Liver (tissue), 9 donors: ENCODE results near the gene TRIM9. TPM values are rescaled to one million over a fixed set of nuclear protein-coding genes. Genes with fewer than 3 reads are reported as not detected.

ENCODE experiments used
- DNase-seq: peaks from one replicate; pipeline ENCODE4 v3.0.0-alpha.2; 2017; ENCODE audit warnings: low spot score
- H3K27ac ChIP-seq, 2 donors: one replicate each; pipeline ENCODE4 v1.7.0; 2013; ENCODE audit warnings: inconsistent platforms in 2 of 2, low read length in 2 of 2, control low read depth in 1 of 2, low read depth in 1 of 2, mild to moderate bottlenecking in 1 of 2
- H3K27me3 ChIP-seq, 4 donors: one replicate each; pipeline versions ENCODE4 v1.6.1 to v1.7.0; 2013; ENCODE audit warnings: low read length in 3 of 4, inconsistent platforms in 1 of 4, mild to moderate bottlenecking in 1 of 4, moderate library complexity in 1 of 4; ENCODE audit not compliant: control insufficient read depth in 4 of 4, insufficient read depth in 4 of 4
- H3K36me3 ChIP-seq, 4 donors: one replicate each; pipeline versions ENCODE4 v1.6.1 to v1.7.0; 2013; ENCODE audit warnings: low read length in 3 of 4, mild to moderate bottlenecking in 3 of 4, low read depth in 1 of 4, moderate library complexity in 1 of 4; ENCODE audit not compliant: control insufficient read depth in 4 of 4, insufficient read depth in 3 of 4
- H3K4me1 ChIP-seq, 4 donors: one replicate each; pipeline versions ENCODE4 v1.6.1 to v1.7.0; 2013; ENCODE audit warnings: low read length in 3 of 4, mild to moderate bottlenecking in 3 of 4, moderate library complexity in 1 of 4; ENCODE audit not compliant: control insufficient read depth in 4 of 4, insufficient read depth in 4 of 4
- H3K4me3 ChIP-seq, 3 donors: one replicate each; pipeline versions ENCODE4 v1.6.1 to v1.7.0; 2013; ENCODE audit warnings: low read length in 3 of 3, control low read depth in 1 of 3, low read depth in 1 of 3, mild to moderate bottlenecking in 1 of 3
- H3K9ac ChIP-seq, 2 donors: one replicate each; pipeline ENCODE4 v1.7.0; 2013; ENCODE audit warnings: low read length in 2 of 2, mild to moderate bottlenecking in 2 of 2, moderate library complexity in 2 of 2, control low read depth in 1 of 2, low read depth in 1 of 2
- H3K9me3 ChIP-seq, 4 donors: one replicate each; pipeline versions ENCODE4 v1.6.1 to v1.7.0; 2013; ENCODE audit warnings: low read length in 3 of 4; ENCODE audit not compliant: control insufficient read depth in 4 of 4
- ATF3 ChIP-seq: IDR thresholded peaks from 2 replicates; pipeline ENCODE4 v1.6.1; 2016; ENCODE audit warnings: antibody characterized with exemption
- EGR1 ChIP-seq, 2 donors: IDR thresholded peaks; 2 replicates each; pipeline ENCODE4 v1.6.1; 2016 to 2018; ENCODE audit warnings: antibody characterized with exemption in 2 of 2, low read depth in 2 of 2
- FOXA1 ChIP-seq: IDR thresholded peaks from 2 replicates; pipeline ENCODE4 v1.6.1; 2016; ENCODE audit warnings: antibody characterized with exemption
- FOXA2 ChIP-seq: IDR thresholded peaks from 2 replicates; pipeline ENCODE4 v1.6.1; 2016; ENCODE audit warnings: antibody characterized with exemption
- GABPA ChIP-seq, 2 donors: IDR thresholded peaks in 1 of 2; conservative IDR thresholded peaks in 1 of 2; 2 replicates each; pipeline ENCODE4 v1.6.1; 2016; ENCODE audit warnings: antibody characterized with exemption in 2 of 2, mild to moderate bottlenecking in 1 of 2, moderate library complexity in 1 of 2
- HNF4A ChIP-seq, 2 donors: conservative IDR thresholded peaks; 2 replicates each; pipeline ENCODE4 v1.6.1; 2016; ENCODE audit warnings: antibody characterized with exemption in 2 of 2, mild to moderate bottlenecking in 2 of 2
- HNF4G ChIP-seq: IDR thresholded peaks from 2 replicates; pipeline ENCODE4 v1.6.1; 2016; ENCODE audit warnings: antibody characterized with exemption
- JUND ChIP-seq, 2 donors: IDR thresholded peaks; 2 replicates each; pipeline ENCODE4 v1.6.1; 2016; ENCODE audit warnings: antibody characterized with exemption in 2 of 2
- MAX ChIP-seq: IDR thresholded peaks from 2 replicates; pipeline ENCODE4 v1.6.1; 2016; ENCODE audit warnings: antibody characterized with exemption
- NR2F2 ChIP-seq: IDR thresholded peaks from 2 replicates; pipeline ENCODE4 v1.6.1; 2016; ENCODE audit warnings: antibody characterized with exemption
- RAD21 ChIP-seq, 2 donors: IDR thresholded peaks; 2 replicates each; pipeline ENCODE4 v1.6.1; 2016; ENCODE audit warnings: antibody characterized with exemption in 2 of 2, mild to moderate bottlenecking in 2 of 2
- REST ChIP-seq: IDR thresholded peaks from 2 replicates; pipeline ENCODE4 v1.6.1; 2016; ENCODE audit warnings: antibody characterized with exemption, mild to moderate bottlenecking
- RXRA ChIP-seq, 2 donors: IDR thresholded peaks; 2 replicates each; pipeline ENCODE4 v1.6.1; 2017 to 2018; ENCODE audit warnings: antibody characterized with exemption in 2 of 2, mild to moderate bottlenecking in 1 of 2
- SP1 ChIP-seq: IDR thresholded peaks from 2 replicates; pipeline ENCODE4 v1.6.1; 2018; ENCODE audit warnings: antibody characterized with exemption, mild to moderate bottlenecking
- TAF1 ChIP-seq: conservative IDR thresholded peaks from 2 replicates; pipeline ENCODE4 v1.6.1; 2016; ENCODE audit warnings: antibody characterized with exemption, mild to moderate bottlenecking
- YY1 ChIP-seq: IDR thresholded peaks from 2 replicates; pipeline ENCODE4 v1.6.1; 2016; ENCODE audit warnings: antibody characterized with exemption, mild to moderate bottlenecking
- ZBTB33 ChIP-seq: IDR thresholded peaks from 2 replicates; pipeline ENCODE4 v1.6.1; 2016; ENCODE audit warnings: antibody characterized with exemption
- WGBS: extraction: QIAGEN DNeasy Blood & Tissue Kit; methylation state at CpG from one replicate; pipeline ENCODE4 v1.1.7; 2013; 5-methylcytosine and 5-hydroxymethylcytosine counted together
- polyA plus RNA-seq, 2 donors: library from polyadenylated mRNA; stranded (reverse) in 1 of 2; unstranded in 1 of 2; fragments of 200-250 nt in 1 of 2; fragments of >200 nt in 1 of 2; fragmentation: Nextera tagmentation in 1 of 2; extraction: Ambion mirVana in 1 of 2; gene quantifications; one replicate each; pipeline versions ENCODE4 v1.2.1 to v1.2.3, GENCODE V29; 2013 to 2015
- total RNA-seq, 2 donors: library from RNA; depleted of rRNA; stranded (reverse); fragments of >200 nt; gene quantifications; one replicate each; pipeline ENCODE4 v1.2.3, GENCODE V29; 2014
- TF ChIP-seq, protein P1 (sequence below): fragments of 150-350 bp; IDR thresholded peaks from 2 replicates; pipeline ENCODE4 v1.5.1; 2017; ENCODE audit warnings: improper control_type of control experiment, low read depth, low read length; ENCODE audit not compliant: missing input control
- donor health status: healthy.
- donor health status: healthy.
- donor health status: healthy.
- donor health status: healthy.
- donor health status: healthy.

The TRIM9 gene
- total and polyA plus RNA-seq, 4 donors: 0.09 to 1.6 (median 0.18) TPM

DNA sequence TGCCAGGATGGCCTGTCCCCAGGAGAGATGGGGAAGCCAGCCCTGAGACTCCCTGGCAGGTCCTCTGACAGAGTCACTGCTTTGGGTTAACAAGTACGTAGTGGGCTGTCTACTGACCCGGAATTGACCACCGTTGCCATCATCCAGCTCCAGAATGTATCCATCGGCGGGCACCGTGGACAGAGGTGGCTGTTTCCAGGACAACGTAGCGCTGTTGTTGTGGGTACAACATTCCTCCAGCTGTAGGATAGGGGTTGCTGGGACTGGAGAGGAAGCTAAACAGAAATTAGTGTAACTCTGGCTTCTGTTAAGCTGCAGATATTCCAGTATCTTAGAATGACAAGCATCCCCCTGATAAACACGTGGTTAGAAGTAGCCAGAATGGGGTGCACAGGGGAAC is 94.3 kb downstream of the TRIM9 start (continued):
- TF ChIP-seq MAX (no peak), JUND (IDR thresholded peaks at IDR 0.05) (no peak), RAD21 (IDR thresholded peaks at IDR 0.05) (no peak), REST (no peak)

DNA sequence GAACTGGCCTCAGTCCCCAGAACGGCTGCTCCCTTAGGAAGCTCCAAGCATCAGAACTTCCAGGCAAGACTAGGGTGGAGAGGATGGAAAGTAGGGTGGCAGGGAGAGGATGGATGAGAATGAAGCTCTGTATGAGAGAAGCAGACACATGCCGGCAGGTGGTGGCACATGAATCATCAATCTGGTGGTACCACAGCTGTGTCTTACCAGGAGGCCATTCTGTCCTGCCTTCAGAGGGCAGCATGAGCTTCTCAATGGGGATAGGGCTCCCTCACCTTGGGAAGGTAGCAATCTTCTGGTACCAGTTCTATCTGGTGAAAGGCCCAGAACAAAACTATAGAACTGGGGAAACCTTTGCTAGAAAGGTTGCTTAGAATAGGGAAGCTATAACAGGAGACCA is 95.2 kb downstream of the TRIM9 start:
- 88% methylated on average over 2 of the region's 2 CpGs for WGBS
- no peak overlapping the region for H3K27ac ChIP-seq
- H3K27me3 ChIP-seq: no peaks in the 10 kb centered on the region
- H3K4me1 ChIP-seq: peaks cover 0 to 6% (median 4%) of the 10 kb centered on the region in 4 donors
- no peaks in the 10 kb centered on the region for H3K9me3 ChIP-seq
- no peak overlapping the region for H3K4me3 ChIP-seq
- no peak for TF ChIP-seq NR2F2
- TF ChIP-seq, protein P1, sequence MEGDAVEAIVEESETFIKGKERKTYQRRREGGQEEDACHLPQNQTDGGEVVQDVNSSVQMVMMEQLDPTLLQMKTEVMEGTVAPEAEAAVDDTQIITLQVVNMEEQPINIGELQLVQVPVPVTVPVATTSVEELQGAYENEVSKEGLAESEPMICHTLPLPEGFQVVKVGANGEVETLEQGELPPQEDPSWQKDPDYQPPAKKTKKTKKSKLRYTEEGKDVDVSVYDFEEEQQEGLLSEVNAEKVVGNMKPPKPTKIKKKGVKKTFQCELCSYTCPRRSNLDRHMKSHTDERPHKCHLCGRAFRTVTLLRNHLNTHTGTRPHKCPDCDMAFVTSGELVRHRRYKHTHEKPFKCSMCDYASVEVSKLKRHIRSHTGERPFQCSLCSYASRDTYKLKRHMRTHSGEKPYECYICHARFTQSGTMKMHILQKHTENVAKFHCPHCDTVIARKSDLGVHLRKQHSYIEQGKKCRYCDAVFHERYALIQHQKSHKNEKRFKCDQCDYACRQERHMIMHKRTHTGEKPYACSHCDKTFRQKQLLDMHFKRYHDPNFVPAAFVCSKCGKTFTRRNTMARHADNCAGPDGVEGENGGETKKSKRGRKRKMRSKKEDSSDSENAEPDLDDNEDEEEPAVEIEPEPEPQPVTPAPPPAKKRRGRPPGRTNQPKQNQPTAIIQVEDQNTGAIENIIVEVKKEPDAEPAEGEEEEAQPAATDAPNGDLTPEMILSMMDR: no peak
- TF ChIP-seq FOXA1: no peak
- TF ChIP-seq EGR1 (IDR thresholded peaks at IDR 0.05; ENCODE audit: low read depth in 2 of 2): no peak
- TF ChIP-seq GABPA (IDR thresholded peaks at IDR 0.05 in 1 of 2, conservative IDR thresholded peaks at IDR 0.05 in 1 of 2): no peak
- no peak for TF ChIP-seq HNF4G
- no peak for TF ChIP-seq ZBTB33
- no peak for TF ChIP-seq SP1
- no peak for TF ChIP-seq TAF1
- no peak for TF ChIP-seq RAD21 (IDR thresholded peaks at IDR 0.05)
- no peak for TF ChIP-seq JUND (IDR thresholded peaks at IDR 0.05)
- TF ChIP-seq REST: no peak
- no peak for TF ChIP-seq FOXA2
- no peak for TF ChIP-seq HNF4A (conservative IDR thresholded peaks at IDR 0.05)
- TF ChIP-seq ATF3: no peak
- no peak for TF ChIP-seq YY1
- TF ChIP-seq RXRA (IDR thresholded peaks at IDR 0.05): no peak
- TF ChIP-seq MAX: no peak
- no peak overlapping the region for H3K9ac ChIP-seq
- no peak for DNase-seq
- H3K36me3 ChIP-seq: no peaks in the 10 kb centered on the region
